Kidney (tissue), 14 donors: ENCODE results near the gene BLOC1S4. TPM values are rescaled to one million over a fixed set of nuclear protein-coding genes. Genes with fewer than 3 reads are reported as not detected.

Experiments used
- DNase-seq, 5 donors: peaks; one replicate each; pipeline ENCODE4 v3.0.0-alpha.2; 2013 to 2020
- FAIRE-seq: peaks from 2 replicates; lab custom pipeline; 2012; peaks lifted over from hg19 to GRCh38; lab: Jason Lieb, UNC
- H3K27ac ChIP-seq, 2 donors: one replicate each; pipeline ENCODE4 v1.7.0; 2013; ENCODE audit warnings: low read depth in 2 of 2, low read length in 2 of 2, inconsistent platforms in 1 of 2
- H3K27me3 ChIP-seq: one replicate; pipeline ENCODE4 v1.7.1; 2013; ENCODE audit warnings: low read length, inconsistent platforms; ENCODE audit not compliant: control insufficient read depth, insufficient read depth
- H3K36me3 ChIP-seq, 3 donors: one replicate each; pipeline versions ENCODE4 v1.7.0 to v1.7.1; 2013; ENCODE audit warnings: low read length in 3 of 3, control low read depth in 1 of 3, inconsistent platforms in 1 of 3; ENCODE audit not compliant: insufficient read depth in 3 of 3, control insufficient read depth in 2 of 3
- H3K4me1 ChIP-seq, 3 donors: one replicate each; pipeline versions ENCODE4 v1.7.0 to v1.7.1; 2013; ENCODE audit warnings: low read length in 3 of 3, inconsistent platforms in 1 of 3, low read depth in 1 of 3; ENCODE audit not compliant: control insufficient read depth in 2 of 3, insufficient read depth in 2 of 3
- H3K4me3 ChIP-seq, 3 donors: one replicate each; pipeline versions ENCODE4 v1.7.0 to v1.8.1; 2013; ENCODE audit warnings: low read length in 3 of 3, control low read depth in 1 of 3, inconsistent platforms in 1 of 3
- H3K9ac ChIP-seq, 3 donors: one replicate each; pipeline versions ENCODE4 v1.7.0 to v1.7.1; 2013; ENCODE audit warnings: low read length in 3 of 3, control low read depth in 1 of 3, inconsistent platforms in 1 of 3
- H3K9me3 ChIP-seq, 3 donors: one replicate each; pipeline versions ENCODE4 v1.7.0 to v1.7.1; 2013; ENCODE audit warnings: low read length in 3 of 3, control low read depth in 1 of 3, inconsistent platforms in 1 of 3; ENCODE audit not compliant: control insufficient read depth in 2 of 3, insufficient read depth in 1 of 3
- intact Hi-C: fragments of 100-400 bp; cut with DNase I; formaldehyde crosslinking; loops from one replicate; pipeline ENCODE4 v1.11.1; 2022
- polyA plus RNA-seq: library from polyadenylated mRNA; stranded (reverse); fragments of 350-450 nt; fragmentation: Illumina TruSeq; extraction: RNeasy Lipid Tissue Mini Kit (QIAGEN cat#74804); gene quantifications from one replicate; pipeline ENCODE4 v1.2.3, GENCODE V29; 2014; ENCODE audit warnings: low read depth, low replicate concordance; ENCODE audit not compliant: insufficient read depth
- total RNA-seq: library from RNA; stranded (reverse); fragmentation: NEBNext Ultra II Directional; extraction: Animal tissue kit (Norgen Biotek cat#: 25700); gene quantifications from one replicate; pipeline ENCODE4 v1.2.1, GENCODE V29; 2021
- TF ChIP-seq, protein P1 (sequence below): IDR thresholded peaks from 3 replicates; pipeline ENCODE4 v1.5.1; 2012; ENCODE audit warnings: mild to moderate bottlenecking, moderate library complexity, borderline replicate concordance; ENCODE audit not compliant: insufficient read depth; ENCODE audit errors: extremely low read depth
- donor health status: control.
- donor health status: control.
- donor health status: control.
- donor health status: control.
- donor health status: control.
- donor health status: DM: yes; HTN: yes; CAD: no.
- donor health status: Normal renal cell carcinoma (clear cell type).

Gene BLOC1S4
- total and polyA plus RNA-seq, 2 donors from 2014 or later: 12.3 to 14.2 TPM

DNA sequence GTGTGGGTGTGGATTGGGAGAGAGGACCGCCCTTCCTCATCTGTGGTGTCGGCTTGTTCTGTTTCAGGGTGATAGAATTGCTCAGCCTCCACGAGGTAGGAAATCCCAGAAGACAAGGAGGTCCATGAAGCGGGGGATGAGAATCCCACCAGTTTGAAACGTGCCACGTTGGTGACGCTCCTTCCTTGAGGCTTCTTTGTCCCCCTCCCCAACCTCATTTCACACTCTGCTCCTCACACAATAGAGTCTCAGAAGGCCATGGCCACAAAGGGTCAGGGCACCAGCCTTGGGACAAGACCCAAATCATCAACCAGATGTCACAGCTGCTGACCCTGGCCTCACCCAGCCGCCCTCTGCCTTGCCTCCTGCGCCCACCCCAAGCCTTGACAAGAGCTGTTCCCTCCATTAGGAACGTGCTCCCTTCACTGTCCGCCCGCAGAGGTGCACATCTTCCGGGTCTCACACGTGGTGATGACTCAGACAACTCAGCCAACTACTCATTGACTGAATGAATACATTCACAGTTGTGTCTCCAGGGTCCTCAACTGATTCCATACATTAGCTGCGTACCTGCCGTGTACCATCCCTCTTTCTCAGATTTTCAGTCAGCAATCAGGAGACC lies 18.3 kb downstream of the BLOC1S4 start:
- H3K4me1 ChIP-seq: no peaks in the 10 kb centered on the region
- H3K27me3 ChIP-seq: no peaks in the 10 kb centered on the region
- H3K4me3 ChIP-seq: no peak overlapping the region
- TF ChIP-seq, protein P1, sequence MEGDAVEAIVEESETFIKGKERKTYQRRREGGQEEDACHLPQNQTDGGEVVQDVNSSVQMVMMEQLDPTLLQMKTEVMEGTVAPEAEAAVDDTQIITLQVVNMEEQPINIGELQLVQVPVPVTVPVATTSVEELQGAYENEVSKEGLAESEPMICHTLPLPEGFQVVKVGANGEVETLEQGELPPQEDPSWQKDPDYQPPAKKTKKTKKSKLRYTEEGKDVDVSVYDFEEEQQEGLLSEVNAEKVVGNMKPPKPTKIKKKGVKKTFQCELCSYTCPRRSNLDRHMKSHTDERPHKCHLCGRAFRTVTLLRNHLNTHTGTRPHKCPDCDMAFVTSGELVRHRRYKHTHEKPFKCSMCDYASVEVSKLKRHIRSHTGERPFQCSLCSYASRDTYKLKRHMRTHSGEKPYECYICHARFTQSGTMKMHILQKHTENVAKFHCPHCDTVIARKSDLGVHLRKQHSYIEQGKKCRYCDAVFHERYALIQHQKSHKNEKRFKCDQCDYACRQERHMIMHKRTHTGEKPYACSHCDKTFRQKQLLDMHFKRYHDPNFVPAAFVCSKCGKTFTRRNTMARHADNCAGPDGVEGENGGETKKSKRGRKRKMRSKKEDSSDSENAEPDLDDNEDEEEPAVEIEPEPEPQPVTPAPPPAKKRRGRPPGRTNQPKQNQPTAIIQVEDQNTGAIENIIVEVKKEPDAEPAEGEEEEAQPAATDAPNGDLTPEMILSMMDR: no peak
- no peak overlapping the region for H3K27ac ChIP-seq
- FAIRE-seq: no peak
- no peaks in the 10 kb centered on the region for H3K36me3 ChIP-seq
- H3K9me3 ChIP-seq: no peaks in the 10 kb centered on the region
- intact Hi-C loops: no loop called here
- peak in 1 of 5 donors; percentile 25 for DNase-seq
- H3K9ac ChIP-seq: no peak overlapping the region

DNA sequence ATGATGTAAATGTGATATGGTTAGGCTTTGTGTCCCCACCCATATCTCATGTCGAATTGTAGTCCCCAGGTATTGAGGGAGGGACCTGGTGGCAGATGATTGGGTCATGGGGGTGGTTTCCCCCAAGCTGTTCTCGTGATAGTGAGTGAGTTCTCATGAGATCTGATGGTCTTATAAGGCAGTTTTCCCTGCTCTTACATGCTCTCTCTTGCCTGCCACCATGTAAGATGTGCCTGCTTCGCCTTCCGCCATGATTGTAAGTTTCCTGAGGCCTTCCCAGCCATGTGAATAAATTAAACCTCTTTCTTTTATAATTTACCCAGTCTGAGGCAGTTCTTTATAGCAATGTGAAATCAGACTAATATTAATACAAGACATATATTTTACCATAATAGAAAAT lies 23.9 kb downstream of the BLOC1S4 start:
- Histone ChIP-seq H3K36me3 (no peaks in the 10 kb centered on the region), H3K9me3 (no peaks in the 10 kb centered on the region), H3K9ac (no peak overlapping the region), H3K4me1 (no peaks in the 10 kb centered on the region), H3K27ac (no peak overlapping the region), H3K27me3 (no peaks in the 10 kb centered on the region), H3K4me3 (no peak overlapping the region)
- FAIRE-seq (no peak), DNase-seq (no peak)
- intact Hi-C loops: no loop called here
- TF ChIP-seq, protein P1: no peak

DNA sequence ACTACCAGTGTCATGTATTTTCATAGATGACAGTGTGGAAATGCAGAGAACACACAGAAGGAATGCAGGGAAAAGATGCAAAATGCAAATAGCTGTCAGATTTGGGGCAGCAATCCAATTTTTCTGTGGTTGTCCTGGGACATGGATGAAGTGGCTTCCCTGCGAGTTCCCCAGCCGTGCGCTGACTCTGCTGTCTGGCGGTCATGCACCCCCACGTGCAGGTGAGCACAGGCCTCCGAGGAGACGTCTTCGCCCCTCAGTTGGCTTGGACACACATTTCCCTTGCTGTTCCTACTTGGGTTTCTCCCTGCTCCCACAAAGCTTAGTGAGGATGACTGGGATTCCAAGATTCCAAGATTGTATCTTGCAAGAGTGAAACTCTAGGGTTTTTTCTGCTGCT lies 24.4 kb downstream of the BLOC1S4 start:
- Histone ChIP-seq H3K27ac (no peak overlapping the region), H3K4me3 (no peak overlapping the region), H3K9ac (no peak overlapping the region), H3K27me3 (no peaks in the 10 kb centered on the region), H3K36me3 (no peaks in the 10 kb centered on the region), H3K9me3 (no peaks in the 10 kb centered on the region), H3K4me1 (no peaks in the 10 kb centered on the region)
- FAIRE-seq: no peak
- no peak for DNase-seq
- TF ChIP-seq, protein P1: no peak
- intact Hi-C loops: no loop called here

DNA sequence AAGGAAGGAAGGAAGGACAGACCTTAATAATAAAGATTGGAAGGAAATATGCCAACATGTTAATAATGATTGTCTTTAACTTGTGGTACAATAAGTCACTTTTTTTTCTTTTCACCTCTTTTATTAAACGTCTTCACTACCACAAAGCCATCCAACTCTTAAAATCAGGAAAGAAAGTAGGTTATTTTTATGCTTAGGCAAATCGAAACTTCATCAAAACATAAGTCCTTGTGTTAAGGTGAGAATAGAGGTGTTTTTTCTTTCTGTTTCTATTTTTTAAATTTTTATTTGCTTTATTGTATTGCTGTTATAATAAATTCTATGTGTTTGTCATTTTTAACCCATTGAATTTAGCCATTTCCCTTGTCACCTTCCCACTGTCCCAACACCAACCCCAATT lies 26.5 kb downstream of the BLOC1S4 start:
- FAIRE-seq: no peak
- Histone ChIP-seq H3K9ac (no peak overlapping the region), H3K27me3 (no peaks in the 10 kb centered on the region), H3K36me3 (no peaks in the 10 kb centered on the region), H3K9me3 (no peaks in the 10 kb centered on the region), H3K4me3 (no peak overlapping the region), H3K4me1 (peaks cover 0 to 9% (median 0%) of the 10 kb centered on the region in 3 donors), H3K27ac (no peak overlapping the region)
- intact Hi-C loops: no loop called here
- TF ChIP-seq, protein P1: no peak
- no peak for DNase-seq
